HG02981 (cell line): Measurements from ENCODE around the gene TP73.

Experiments used
- ATAC-seq: cut with Tn5 transposase; IDR thresholded peaks from one replicate; pipeline ENCODE4 v1.9.1; 2021; ENCODE audit warnings: mild to moderate bottlenecking, moderate library complexity; ENCODE audit not compliant: unreplicated experiment

TP73 gene

DNA sequence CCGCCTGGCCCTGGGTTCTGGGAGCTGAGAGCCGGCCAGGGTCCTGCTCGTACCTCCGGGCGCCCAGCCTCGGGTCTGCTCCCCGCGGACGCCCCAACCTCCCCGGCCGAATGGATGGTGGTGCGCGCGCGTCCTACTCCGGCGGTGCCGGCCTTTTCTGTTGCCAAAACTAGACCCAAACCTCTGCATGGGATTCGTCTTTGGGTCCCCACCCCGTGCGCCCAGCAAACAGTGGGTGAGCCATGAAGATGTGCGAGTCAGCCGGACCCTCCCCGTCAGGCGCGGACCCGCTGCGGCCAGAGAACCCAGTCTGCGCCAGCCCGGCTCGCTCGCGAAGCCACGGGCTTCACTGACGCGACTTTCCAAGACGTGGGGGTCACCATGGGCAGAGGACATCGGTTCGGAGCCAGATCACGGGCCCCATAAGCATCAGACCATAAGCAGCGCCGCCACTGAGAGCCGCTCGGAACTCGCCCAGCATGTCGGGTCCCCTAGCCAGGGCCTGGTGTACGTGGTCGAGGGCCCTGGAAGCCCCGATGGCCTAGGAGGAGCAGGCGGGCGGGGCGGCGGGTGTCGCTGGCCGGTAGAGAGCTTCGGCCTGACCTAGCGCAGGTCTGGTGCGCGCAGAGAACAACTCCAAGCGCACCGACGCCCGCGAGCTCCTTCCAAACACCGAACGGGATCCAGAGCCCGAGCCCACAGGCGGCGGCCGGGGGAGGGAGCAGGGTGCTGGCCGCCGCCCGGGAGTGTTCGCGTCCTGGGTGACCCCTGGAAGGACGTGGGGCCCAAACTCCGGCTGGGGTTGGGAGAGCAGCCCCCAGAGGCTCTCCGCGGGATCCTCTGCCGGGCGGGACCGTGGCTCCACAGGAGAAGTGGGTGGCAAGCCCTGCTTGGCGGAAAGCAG, 1.0 kb upstream of the TP73 start:
- no peak for ATAC-seq

DNA sequence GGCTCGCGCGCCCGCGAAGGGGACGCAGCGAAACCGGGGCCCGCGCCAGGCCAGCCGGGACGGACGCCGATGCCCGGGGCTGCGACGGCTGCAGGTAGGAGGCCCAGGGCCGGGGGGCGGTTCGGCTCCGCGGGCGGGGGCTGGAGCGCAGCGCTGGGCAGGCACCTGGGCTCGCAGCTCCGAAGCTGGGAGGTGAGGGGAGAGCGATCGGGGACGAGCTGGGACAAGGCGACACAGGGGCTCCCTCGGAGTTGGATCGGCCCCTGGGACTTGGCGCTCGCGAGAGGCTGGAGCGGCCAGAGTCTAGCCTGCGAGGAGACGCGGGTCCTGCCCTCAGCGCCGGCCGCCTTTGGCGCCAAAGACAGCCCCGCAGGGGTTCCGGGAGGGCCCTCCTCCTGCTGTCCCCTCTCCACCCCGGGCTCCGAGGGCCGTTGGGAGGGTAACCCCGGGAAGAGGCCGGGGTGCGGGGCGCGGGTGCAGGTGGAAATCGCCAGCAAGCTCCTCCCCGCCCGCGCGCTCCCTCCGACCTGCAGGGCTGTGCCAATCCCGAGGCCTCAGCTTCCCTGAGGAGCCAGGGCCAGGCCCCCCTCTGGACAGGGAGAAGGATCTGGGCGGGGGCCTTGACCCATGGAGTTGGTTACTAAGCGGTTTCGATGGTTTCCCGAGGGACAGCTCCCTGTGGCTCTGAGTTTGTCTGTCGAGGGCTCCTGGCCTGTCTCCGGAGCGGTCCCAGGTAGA, 401 bp downstream of the TP73 start:
- ATAC-seq: no peak

GRCh38 chr1:3653286-3653618, 936 bp downstream of the TP73 start:
- no peak for ATAC-seq

DNA sequence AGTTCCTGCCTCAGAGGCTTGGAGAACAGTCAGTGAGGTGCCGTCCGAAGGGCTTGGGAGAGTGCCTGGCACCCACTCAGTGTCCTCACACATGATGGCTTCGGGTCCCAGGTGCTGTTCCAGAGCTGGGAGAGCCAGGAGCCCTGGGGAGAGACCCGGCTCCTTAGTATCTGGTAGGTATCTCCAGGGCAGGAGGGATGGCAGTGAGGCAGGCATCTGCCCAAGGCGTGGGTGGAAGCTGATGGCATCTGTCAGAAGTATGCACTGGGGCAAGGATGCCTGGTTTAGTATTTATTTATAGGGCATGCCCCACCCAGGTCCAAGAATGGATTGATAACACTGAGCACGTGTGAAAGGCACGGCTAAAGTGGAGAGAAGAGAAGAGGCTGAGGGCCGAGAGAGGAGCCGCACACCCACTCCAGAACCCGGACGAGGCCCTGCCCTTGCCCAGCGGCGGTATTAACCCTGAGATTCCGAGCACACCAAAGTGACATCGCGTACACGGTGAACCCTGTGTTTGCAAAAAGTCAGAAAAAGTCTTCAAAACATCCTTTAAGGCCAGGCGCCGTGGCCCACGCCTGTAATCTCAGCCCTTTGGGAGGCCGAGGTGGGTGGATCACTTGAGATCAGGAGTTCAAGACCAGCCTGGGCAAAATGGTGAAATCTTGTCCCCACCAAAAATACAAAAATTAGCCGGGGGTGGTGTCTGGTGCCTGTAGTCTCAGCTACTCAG, 2.4 kb downstream of the TP73 start:
- ATAC-seq: no peak

GRCh38 chr1:3656450-3657095, 4.3 kb downstream of the TP73 start:
- peak; percentile 70 for ATAC-seq

DNA sequence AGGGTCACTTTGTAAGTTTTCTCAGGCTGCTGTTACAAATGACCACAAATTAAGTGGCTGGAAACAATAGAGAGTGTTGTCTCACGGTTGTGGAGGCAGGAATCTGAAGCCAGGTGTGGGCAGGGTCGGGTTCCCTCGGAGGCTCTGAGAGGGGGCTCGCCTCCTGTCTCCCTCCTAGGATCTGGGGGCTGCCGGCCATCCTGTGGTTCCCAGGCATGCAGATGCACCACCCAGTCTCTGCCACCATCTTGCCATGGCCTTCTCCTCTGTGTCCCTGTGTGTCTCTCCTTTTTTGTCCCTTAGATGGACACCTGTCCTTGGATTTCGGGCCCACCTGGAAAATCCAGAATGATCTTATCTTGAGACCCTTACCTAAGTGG, 4.8 kb downstream of the TP73 start:
- ATAC-seq: peak; percentile 16

GRCh38 chr1:3657578-3658230, 5.4 kb downstream of the TP73 start:
- ATAC-seq: no peak

GRCh38 chr1:3658231-3658615, 5.9 kb downstream of the TP73 start:
- ATAC-seq: no peak

DNA sequence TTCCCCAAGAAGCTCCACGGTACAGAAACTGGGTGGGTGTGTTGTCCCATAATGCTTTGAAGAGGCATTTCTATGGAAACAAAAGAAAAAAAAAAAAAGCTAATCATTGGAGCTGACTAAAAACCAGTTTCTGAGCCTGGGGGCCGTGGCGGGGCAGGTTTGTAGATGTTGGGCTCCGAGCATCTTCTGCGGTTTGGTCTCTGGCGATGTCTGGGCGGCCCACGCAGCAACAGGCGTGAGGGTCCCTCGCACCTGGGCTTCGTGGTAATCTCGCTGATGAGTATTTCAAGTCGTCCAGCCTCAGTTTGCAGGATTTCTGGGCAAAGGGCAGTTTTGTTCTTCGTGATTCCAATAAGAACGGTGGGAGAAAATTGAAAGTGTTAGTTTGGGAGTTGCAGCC, 6.8 kb downstream of the TP73 start:
- ATAC-seq: no peak

- ATAC-seq: no peak
Observed at GRCh38 chr1:3660704-3661103, 8.4 kb downstream of the TP73 start.

GRCh38 chr1:3661631-3662030, 9.3 kb downstream of the TP73 start:
- no peak for ATAC-seq

DNA sequence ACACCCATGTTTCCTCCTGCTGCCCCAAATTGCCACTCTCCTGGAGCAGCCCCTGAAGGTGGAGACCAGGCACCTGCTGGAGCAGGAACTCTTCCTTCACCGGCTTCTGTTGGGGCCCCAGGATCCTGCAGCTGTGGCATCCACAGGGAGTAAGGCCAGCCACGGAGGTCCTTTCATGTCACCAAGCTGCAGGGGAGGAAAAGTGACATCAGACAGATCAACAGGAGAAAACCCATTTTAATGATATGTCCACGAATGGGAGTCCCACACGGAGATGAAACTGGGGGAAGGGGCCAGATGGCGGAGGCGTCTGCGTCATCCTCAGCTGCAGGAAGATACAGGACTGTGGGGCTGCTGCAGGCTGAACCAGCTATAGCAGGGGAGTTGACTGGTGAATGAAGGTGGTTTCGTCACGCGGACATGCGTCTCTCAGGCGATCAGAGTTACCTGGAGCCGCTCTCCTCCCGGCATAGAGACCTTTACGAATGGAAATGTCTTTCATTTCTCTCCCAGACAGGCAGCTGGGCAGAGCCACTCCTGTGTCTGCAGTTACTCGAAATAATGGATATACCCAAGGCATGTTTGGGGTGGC, 9.9 kb downstream of the TP73 start:
- ATAC-seq: no peak

- no peak for ATAC-seq
Observed at GRCh38 chr1:3663999-3664699, 11.8 kb downstream of the TP73 start.

GRCh38 chr1:3664700-3665375, 12.5 kb downstream of the TP73 start:
- no peak for ATAC-seq

- no peak for ATAC-seq
Observed at GRCh38 chr1:3668148-3668547, 15.8 kb downstream of the TP73 start.

DNA sequence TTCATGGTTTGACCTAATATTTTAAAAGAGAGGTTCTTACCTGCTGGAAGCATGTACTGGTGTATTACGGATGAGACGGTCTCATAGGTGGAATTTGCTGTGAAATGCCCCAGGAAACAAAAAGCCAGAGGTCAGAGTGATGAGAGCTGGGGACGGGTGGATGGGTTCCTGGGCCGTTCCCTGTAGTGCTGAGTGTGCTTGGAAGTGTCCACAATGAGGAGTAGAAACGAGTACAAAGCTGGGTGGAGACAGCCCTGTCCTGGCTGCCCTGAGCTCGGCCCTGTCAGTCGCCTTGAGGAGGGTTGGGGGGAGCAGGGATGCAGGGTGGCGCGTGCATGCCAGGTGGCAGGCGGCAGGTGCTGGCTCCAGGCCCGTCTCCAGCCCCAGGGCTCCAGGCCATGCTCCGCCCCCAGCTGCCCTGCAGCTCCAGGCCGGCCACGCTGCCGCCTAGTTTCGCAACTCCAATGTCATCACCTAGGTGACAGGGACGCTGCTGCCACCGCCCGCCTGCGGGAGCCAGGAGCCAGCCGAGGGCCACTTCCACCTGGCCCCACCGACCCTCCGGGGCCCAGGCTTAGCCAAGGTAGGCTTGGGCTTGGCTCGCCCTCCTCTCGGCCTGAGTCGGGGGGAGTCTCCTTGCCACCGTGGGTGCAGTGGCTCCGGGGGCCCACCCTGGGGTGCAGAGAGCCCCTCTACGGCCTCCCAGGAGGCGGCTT, 16.4 kb downstream of the TP73 start:
- ATAC-seq: no peak

DNA sequence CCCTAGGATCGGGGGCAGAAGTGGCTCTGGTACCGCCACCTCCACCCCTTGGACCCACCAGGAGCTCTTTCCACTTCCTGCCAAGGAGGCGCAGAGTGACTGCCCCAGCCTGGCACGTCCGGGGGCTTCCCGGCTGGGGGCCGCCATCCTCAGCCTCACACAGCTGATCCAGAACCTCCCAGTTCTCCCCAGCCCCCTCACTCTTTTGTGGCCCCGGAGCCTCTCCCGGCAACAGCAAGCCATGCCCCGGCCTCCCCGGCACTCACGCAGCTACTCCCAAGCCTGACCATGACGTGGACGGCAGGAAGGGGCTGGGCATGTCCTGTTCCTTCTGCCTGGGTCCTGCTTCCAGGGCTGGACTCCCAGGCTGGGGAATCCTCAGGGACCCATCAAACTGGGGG, 17.1 kb downstream of the TP73 start:
- no peak for ATAC-seq

GRCh38 chr1:3669971-3670431, 17.7 kb downstream of the TP73 start:
- ATAC-seq: no peak
